Thymus (tissue), 11 donors: ENCODE measurements around the gene PUS3. TPM values are rescaled to one million over a fixed set of nuclear protein-coding genes. Genes with fewer than 3 reads are reported as not detected.
A peak's percentile ranks its signal among the peaks of the same experiment; 100 is the strongest.

Experiments
- DNase-seq, 9 donors: peaks; one replicate each; pipeline ENCODE4 v3.0.0-alpha.2; 2013; ENCODE audit warnings: low spot score in 9 of 9, low read depth in 6 of 9, missing footprints in 1 of 9
- H3K27ac ChIP-seq, 2 donors: one replicate each; pipeline ENCODE4 v1.5.1; 2013; ENCODE audit warnings: control low read depth in 1 of 2, low read depth in 1 of 2, low read length in 1 of 2, mild to moderate bottlenecking in 1 of 2, moderate library complexity in 1 of 2
- H3K27me3 ChIP-seq, 2 donors: one replicate each; pipeline ENCODE4 v1.5.1; 2013; ENCODE audit warnings: low read length in 1 of 2; ENCODE audit not compliant: control insufficient read depth in 2 of 2, insufficient read depth in 1 of 2
- H3K36me3 ChIP-seq, 2 donors: one replicate each; pipeline ENCODE4 v1.5.1; 2013; ENCODE audit warnings: low read length in 1 of 2, mild to moderate bottlenecking in 1 of 2, moderate library complexity in 1 of 2; ENCODE audit not compliant: control insufficient read depth in 2 of 2, insufficient read depth in 2 of 2
- H3K4me1 ChIP-seq, 2 donors: one replicate each; pipeline ENCODE4 v1.5.1; 2013; ENCODE audit warnings: low read length in 2 of 2; ENCODE audit not compliant: control insufficient read depth in 2 of 2, insufficient read depth in 2 of 2
- H3K4me3 ChIP-seq, 2 donors: one replicate each; pipeline ENCODE4 v1.5.1; 2013; ENCODE audit warnings: low read length in 2 of 2, control low read depth in 1 of 2, mild to moderate bottlenecking in 1 of 2
- H3K9me3 ChIP-seq, 2 donors: one replicate each; pipeline ENCODE4 v1.5.1; 2013; ENCODE audit warnings: low read length in 1 of 2, mild to moderate bottlenecking in 1 of 2; ENCODE audit not compliant: control insufficient read depth in 2 of 2, insufficient read depth in 1 of 2
- WGBS: extraction: QIAGEN DNeasy Blood & Tissue Kit; methylation state at CpG from one replicate; pipeline ENCODE4 v1.1.7; 2013; 5-methylcytosine and 5-hydroxymethylcytosine counted together
- polyA plus RNA-seq: library from polyadenylated mRNA; stranded (reverse); fragments of 200-250 nt; gene quantifications from one replicate; pipeline ENCODE4 v1.2.3, GENCODE V29; 2013
- total RNA-seq: library from RNA; stranded (reverse); fragments of 120-200 nt; gene quantifications from one replicate; pipeline ENCODE4 v1.2.4, GENCODE V29; 2013
- donor health status: healthy.

The PUS3 gene
- total and polyA plus RNA-seq, 2 donors: 14.4 to 17.2 TPM

DNA sequence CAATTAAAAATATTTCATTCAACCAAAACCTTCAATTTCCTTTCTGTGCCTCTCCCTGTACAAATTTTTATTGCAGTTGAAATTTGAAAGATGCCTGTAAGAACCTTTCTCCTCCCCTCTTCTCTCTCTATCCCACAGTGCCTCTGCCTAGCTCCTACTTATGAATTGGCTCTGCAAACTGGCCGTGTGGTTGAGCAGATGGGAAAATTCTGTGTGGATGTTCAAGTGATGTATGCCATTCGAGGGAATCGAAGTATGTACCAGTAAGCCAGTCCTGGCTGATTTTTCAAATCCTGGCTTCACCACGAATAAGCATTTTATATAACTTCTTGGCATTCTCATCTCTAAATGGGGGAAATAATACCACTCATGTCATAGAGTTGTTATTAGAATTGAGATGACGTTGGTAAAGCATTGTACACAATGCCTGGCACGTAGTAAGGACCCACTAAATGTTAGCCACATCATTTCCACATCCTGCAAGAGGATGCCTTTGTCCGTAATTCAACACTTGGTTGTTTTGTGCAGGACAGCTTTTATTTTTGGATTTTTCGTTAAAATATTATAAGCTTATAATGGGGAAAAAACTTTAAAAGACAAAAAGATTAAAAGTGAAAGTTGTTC lies 7.3 kb upstream of the PUS3 start:
- no peaks in the 10 kb centered on the region for H3K4me1 ChIP-seq
- no peak for DNase-seq
- no peak overlapping the region for H3K4me3 ChIP-seq
- peaks cover 8 to 13% of the 10 kb centered on the region in 2 donors for H3K27me3 ChIP-seq
- 94% methylated on average over 8 of the region's 8 CpGs for WGBS
- H3K36me3 ChIP-seq: no peaks in the 10 kb centered on the region
- H3K27ac ChIP-seq: no peak overlapping the region
- H3K9me3 ChIP-seq: no peaks in the 10 kb centered on the region

DNA sequence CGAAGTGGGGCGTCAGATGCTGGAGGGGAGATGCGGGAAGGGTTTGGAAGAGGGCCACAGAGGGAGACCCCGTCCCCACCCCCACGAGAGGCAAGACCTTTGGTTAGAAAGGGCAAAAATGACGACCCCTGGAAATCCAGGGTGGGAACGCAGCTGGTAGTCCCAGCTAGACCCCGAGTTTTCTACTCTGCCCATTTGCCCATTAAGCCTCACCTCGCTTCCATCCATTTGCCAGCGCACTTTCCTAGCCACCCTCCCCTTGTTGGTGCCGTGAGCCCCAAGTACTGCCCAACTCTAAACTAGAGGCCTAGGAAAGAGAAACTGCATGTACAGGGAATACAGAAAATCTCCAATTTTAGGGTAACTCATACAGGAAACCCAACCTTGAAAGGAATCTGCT lies 1.7 kb upstream of the PUS3 start:
- H3K9me3 ChIP-seq: peaks cover 0 to 4% of the 10 kb centered on the region in 2 donors
- no peak overlapping the region for H3K27ac ChIP-seq
- H3K27me3 ChIP-seq: peaks cover 12 to 32% of the 10 kb centered on the region in 2 donors
- whole genome bisulfite sequencing: 54% methylated on average over 11 of the region's 11 CpGs
- peaks cover 0 to 8% of the 10 kb centered on the region in 2 donors for H3K36me3 ChIP-seq
- H3K4me3 ChIP-seq: peak overlapping the region in 1 of 2 donors; percentile 83
- DNase-seq: no peak
- H3K4me1 ChIP-seq: peaks cover 14 to 21% of the 10 kb centered on the region in 2 donors

GRCh38 chr11:125903711-125904659 lies 979 bp upstream of the PUS3 start, which contains the start of gene DDX25:
Gene DDX25 (plus strand): TSS chr11:125904508. CDS start chr11:125904518, 10 bp downstream.
- H3K36me3 ChIP-seq: peaks cover 0 to 12% of the 10 kb centered on the region in 2 donors
- peak in 4 of 9 donors; percentile 18 to 41 (median 29) for DNase-seq
- no peak within 1 kb of the TSS for H3K27ac ChIP-seq
- WGBS: 4% methylated on average over 81 of the region's 81 CpGs
- peaks cover 0 to 4% of the 10 kb centered on the region in 2 donors for H3K9me3 ChIP-seq
- H3K4me1 ChIP-seq: peaks cover 14 to 21% of the 10 kb centered on the region in 2 donors
- peaks cover 12 to 32% of the 10 kb centered on the region in 2 donors for H3K27me3 ChIP-seq
- peak within 1 kb of the TSS; percentile 16 to 83 for H3K4me3 ChIP-seq

GRCh38 chr11:125902277-125902926 lies 604 bp downstream of the PUS3 start:
- peaks cover 14 to 21% of the 10 kb centered on the region in 2 donors for H3K4me1 ChIP-seq
- peak overlapping the region; percentile 83 to 84 for H3K4me3 ChIP-seq
- peaks cover 0 to 4% of the 10 kb centered on the region in 2 donors for H3K9me3 ChIP-seq
- peaks cover 12 to 32% of the 10 kb centered on the region in 2 donors for H3K27me3 ChIP-seq
- WGBS: 59% methylated on average over 20 of the region's 20 CpGs
- no peak for DNase-seq
- peak overlapping the region; percentile 84 to 88 for H3K27ac ChIP-seq
- peaks cover 0 to 18% of the 10 kb centered on the region in 2 donors for H3K36me3 ChIP-seq

- H3K9me3 ChIP-seq: peaks cover 0 to 4% of the 10 kb centered on the region in 2 donors
- H3K27me3 ChIP-seq: peaks cover 12 to 32% of the 10 kb centered on the region in 2 donors
- H3K4me1 ChIP-seq: peaks cover 14 to 21% of the 10 kb centered on the region in 2 donors
- DNase-seq: no peak
- no peak overlapping the region for H3K27ac ChIP-seq
- H3K4me3 ChIP-seq: no peak overlapping the region
- WGBS: 97% methylated on average over 6 of the region's 6 CpGs
- peaks cover 0 to 18% of the 10 kb centered on the region in 2 donors for H3K36me3 ChIP-seq
Measured at GRCh38 chr11:125901872-125902271, 1.1 kb downstream of the PUS3 start.

DNA sequence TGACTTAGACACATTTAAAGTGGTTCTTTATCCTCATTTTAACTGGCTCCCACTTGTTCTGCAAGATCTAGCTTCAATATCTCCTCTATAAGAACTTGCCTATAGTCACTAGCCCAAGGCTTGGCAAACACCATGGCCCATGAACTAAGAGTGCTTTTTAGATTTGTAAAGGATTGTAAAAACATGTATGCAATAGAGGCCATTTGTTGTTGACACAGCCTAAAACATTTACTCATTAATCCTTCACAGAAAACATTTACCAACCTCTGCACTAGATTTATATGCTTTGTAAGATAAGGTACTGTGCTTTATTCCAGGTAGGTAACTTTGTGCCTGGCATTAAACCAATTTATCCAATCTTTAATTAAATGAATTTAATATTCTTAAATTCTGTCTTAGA lies 10.0 kb downstream of the PUS3 start:
- Histone ChIP-seq H3K4me1 (peaks cover 0 to 3% of the 10 kb centered on the region in 2 donors), H3K4me3 (no peak overlapping the region), H3K9me3 (no peaks in the 10 kb centered on the region), H3K27ac (no peak overlapping the region), H3K36me3 (peaks cover 12 to 33% of the 10 kb centered on the region in 2 donors), H3K27me3 (no peaks in the 10 kb centered on the region)
- DNase-seq: no peak

DNA sequence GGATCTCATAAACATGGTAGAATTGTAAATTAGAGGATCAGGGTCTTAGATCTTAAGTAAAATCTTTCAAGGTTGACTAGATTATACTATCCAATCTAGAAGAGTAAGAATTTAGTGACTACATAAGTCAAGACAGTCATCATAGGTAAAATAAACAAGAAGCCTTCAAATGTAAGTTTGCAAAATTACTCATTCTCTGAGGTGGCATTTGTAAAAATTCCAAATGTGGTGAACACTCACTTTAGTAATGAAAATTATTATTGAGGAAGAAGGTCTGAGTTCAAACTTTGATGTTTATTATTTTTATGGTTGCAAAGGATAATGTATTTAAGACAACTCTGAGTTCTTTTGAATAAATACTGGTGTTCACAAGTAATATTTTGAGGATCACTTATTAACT lies 10.9 kb downstream of the PUS3 start:
- Histone ChIP-seq H3K27ac (no peak overlapping the region), H3K9me3 (no peaks in the 10 kb centered on the region), H3K36me3 (peaks cover 12 to 30% of the 10 kb centered on the region in 2 donors), H3K4me1 (peaks cover 0 to 9% of the 10 kb centered on the region in 2 donors), H3K27me3 (peaks cover 0 to 5% of the 10 kb centered on the region in 2 donors), H3K4me3 (no peak overlapping the region)
- DNase-seq: no peak

DNA sequence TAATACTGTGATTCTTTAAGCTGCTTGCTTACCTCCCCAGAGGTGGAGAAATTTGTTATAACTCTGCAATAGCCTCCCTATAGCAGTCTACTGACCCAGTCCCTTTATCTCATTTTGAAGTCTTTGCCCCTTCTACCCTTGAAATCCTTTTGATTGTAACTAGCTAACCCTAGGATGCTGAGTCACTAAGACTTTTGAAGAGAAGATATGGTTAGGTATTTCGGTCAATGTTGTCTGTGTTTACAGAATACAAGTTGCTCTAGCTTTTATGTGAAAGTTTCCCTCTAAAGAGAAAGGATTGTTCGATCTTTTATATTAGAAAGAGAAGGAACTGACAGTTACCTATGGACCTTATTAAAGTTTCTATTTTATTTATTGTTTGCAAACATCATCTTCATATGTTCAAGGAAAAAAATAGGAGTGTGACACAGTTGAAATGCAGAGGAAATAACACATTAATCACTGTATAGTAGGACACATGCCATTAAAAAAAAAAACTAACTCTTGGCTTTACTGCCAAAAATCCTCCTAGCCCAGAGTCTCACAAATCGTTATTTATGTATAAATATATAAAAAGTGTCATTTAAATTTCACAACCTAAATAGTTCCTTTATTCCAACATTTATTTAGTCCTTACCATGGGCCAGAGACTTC lies 12.4 kb downstream of the PUS3 start:
- no peak for DNase-seq
- 94% methylated on average over 3 of the region's 3 CpGs for WGBS
- no peak overlapping the region for H3K4me3 ChIP-seq
- peaks cover 11 to 25% of the 10 kb centered on the region in 2 donors for H3K36me3 ChIP-seq
- no peaks in the 10 kb centered on the region for H3K9me3 ChIP-seq
- no peak overlapping the region for H3K27ac ChIP-seq
- H3K4me1 ChIP-seq: peaks cover 0 to 13% of the 10 kb centered on the region in 2 donors
- peaks cover 0 to 8% of the 10 kb centered on the region in 2 donors for H3K27me3 ChIP-seq
